HG02840 (cell line): ENCODE results near the gene UTP25.
"Not testable (repeated sequence)": the region's sequence is repeated elsewhere in the genome, so short reads cannot be mapped to it uniquely, and the experiment has no call there.

Experiments used
- ATAC-seq: cut with Tn5 transposase; IDR thresholded peaks from one replicate; pipeline ENCODE4 v1.9.1; 2021; ENCODE audit warnings: mild to moderate bottlenecking, moderate library complexity, moderate number of reproducible peaks; ENCODE audit not compliant: unreplicated experiment, low FRiP score

The UTP25 gene

DNA sequence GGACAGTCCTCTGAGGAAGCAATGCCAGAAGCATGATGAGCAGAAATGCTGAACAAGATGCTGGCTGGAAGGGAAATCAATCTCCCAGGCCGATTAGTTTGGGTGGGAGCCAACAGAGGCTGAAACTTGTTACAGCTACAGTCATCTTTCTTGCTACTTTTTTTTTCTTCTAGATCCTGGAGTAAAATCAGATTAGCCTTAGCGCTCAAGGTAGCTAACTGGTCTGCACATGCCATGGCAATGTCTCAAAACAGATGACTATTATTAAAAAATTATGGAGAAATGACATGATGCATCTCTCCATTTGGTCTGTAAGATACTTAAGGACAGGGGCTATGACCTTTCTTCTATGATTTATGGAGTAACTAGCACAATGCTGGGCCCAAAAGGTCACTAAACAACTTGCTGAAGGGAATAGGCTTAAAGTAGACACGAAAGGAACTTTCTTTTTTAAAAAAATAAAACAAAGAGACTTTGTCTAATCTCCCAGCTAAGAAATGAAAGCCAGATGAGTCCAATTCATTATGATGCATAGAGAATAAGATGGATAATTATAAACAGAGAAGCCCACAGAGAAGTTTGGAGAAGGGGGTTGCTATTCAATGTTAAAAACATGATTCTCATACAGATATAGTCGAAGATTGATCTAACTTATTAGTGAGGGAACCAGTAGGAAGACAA, 42.5 kb downstream of the UTP25 start:
- no peak for ATAC-seq

GRCh38 chr1:209871006-209871405, 43.2 kb downstream of the UTP25 start:
- no peak for ATAC-seq

GRCh38 chr1:209871430-209871829, 43.7 kb downstream of the UTP25 start:
- ATAC-seq = no peak

- no peak for ATAC-seq
Measured at GRCh38 chr1:209873067-209873799, 45.5 kb downstream of the UTP25 start.

GRCh38 chr1:209875515-209875914, 47.7 kb downstream of the UTP25 start:
- no peak for ATAC-seq

- ATAC-seq = no peak
Measured at GRCh38 chr1:209876078-209876800, 48.5 kb downstream of the UTP25 start.

GRCh38 chr1:209877087-209877764, 49.5 kb downstream of the UTP25 start:
- no peak for ATAC-seq

DNA sequence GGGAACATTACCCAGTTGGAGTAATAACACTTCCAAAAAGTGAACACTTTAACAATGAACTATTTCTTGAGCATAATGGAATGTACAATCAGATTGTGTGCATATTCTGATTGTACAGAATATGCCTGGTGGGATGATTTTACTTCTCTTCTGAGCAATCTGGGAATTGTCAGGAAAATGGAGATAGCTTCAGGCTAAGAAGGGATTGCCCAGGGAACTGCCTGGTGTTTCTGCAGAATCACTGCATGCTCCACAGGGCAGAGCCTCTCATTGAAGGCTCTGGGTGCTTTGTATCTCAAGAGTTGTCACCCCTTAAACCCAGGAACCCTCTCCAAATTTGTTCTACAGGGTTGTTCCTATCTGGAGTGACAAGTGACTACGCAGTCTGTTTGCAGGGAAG, 51.2 kb downstream of the UTP25 start:
- no peak for ATAC-seq

- no peak for ATAC-seq
Measured at GRCh38 chr1:209879539-209879938, 51.8 kb downstream of the UTP25 start.

GRCh38 chr1:209880031-209880430, 52.3 kb downstream of the UTP25 start:
- ATAC-seq = no peak

- ATAC-seq = no peak
Measured at GRCh38 chr1:209881619-209882018, 53.8 kb downstream of the UTP25 start.

GRCh38 chr1:209882286-209882685, 54.5 kb downstream of the UTP25 start:
- no peak for ATAC-seq

- no peak for ATAC-seq
Measured at GRCh38 chr1:209882942-209883340, 55.2 kb downstream of the UTP25 start.

GRCh38 chr1:209883341-209883971, 55.7 kb downstream of the UTP25 start:
- ATAC-seq = no peak

GRCh38 chr1:209884249-209884648, 56.5 kb downstream of the UTP25 start:
- ATAC-seq = no peak

GRCh38 chr1:209884665-209885117, 56.9 kb downstream of the UTP25 start:
- no peak for ATAC-seq

DNA sequence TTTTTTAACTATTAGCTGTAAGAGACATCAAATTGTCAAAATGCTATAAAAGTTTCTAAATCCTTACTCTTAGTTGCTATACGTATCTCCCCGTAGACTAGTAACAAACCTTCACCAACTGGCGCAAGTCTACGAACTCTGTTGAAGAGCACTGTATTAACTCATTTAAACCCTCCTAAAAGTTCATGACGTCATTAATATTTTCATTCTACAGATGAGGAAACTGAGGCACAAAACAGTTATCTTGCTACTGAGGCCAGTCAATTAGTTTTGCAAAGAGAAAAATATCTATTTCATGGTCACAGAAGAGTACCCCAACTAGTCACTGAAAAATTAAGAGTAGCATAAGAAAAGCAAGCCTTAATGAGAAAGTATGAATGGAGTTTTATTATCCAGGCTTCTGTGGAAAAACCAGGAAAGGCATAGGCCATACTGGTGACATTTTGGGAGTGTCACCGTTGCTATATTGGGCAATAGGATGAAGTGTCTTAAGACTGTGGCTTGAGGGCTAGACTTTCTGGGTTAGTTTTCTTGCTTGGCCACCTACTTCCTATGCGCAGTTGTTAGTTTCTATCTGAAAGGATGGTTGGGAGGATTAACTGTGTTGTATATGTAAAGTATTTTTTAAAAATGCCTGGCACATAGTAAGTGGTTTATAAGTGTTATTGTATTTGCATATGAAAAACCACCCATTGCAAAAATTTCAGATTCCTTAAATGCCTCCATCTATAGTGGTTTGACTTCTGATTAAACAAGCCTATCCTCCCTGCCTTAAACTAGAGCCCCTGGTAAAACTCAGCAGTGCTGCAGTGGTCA, 57.8 kb downstream of the UTP25 start:
- ATAC-seq = no peak

DNA sequence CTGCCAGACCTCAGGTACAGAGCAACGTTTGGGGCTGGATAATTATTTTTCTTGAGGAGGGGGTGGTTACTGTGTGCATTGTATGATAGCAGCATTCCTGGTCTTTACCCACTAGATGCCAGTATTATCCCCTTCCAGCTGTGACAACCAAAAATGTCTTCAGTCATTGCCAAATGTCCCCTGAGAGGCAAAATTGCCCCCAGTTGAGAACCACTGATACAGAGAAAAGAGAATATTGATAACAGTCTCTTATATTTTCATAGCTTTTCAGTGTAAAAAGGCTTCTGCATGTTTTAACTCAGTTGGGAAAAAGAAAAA, 58.4 kb downstream of the UTP25 start:
- no peak for ATAC-seq

GRCh38 chr1:209888291-209889076, 60.7 kb downstream of the UTP25 start:
- not testable (repeated sequence) for ATAC-seq
